Gastrocnemius medialis (tissue), 4 donors: ENCODE data around the gene PAEP. TPM values are rescaled to one million over a fixed set of nuclear protein-coding genes. Genes with fewer than 3 reads are reported as not detected.

Source experiments
- ATAC-seq, 2 donors: fragments of 150-250 bp; one replicate each; pipeline ENCODE4 v1.9.1; 2016
- DNase-seq, 2 donors: peaks; one replicate each; pipeline ENCODE4 v3.0.0-alpha.2; 2019
- H3K27ac ChIP-seq, 4 donors: fragments of 200-600 bp; sonication (generic); 1 replicate in 1 of 4; 2 replicates in 3 of 4; pipeline ENCODE4 v1.5.1; 2016 to 2018; ENCODE audit warnings: mild to moderate bottlenecking in 2 of 4, moderate library complexity in 1 of 4
- H3K27me3 ChIP-seq, 3 donors: fragments of 200-600 bp; sonication (generic) in 2 of 3; 1 replicate in 1 of 3; 2 replicates in 2 of 3; pipeline versions ENCODE4 v1.5.1 to v1.6.0; 2016 to 2019; ENCODE audit warnings: mild to moderate bottlenecking in 1 of 3, moderate library complexity in 1 of 3
- H3K36me3 ChIP-seq, 2 donors: fragments of 200-600 bp; sonication (generic) in 1 of 2; one replicate each; pipeline ENCODE4 v1.5.1; 2017 to 2018
- H3K4me1 ChIP-seq, 2 donors: fragments of 200-600 bp; sonication (generic) in 1 of 2; one replicate each; pipeline ENCODE4 v1.5.1; 2016 to 2017; ENCODE audit warnings: mild to moderate bottlenecking in 2 of 2
- H3K4me3 ChIP-seq, 4 donors: fragments of 200-600 bp; sonication (generic) in 3 of 4; 1 replicate in 1 of 4; 2 replicates in 3 of 4; pipeline ENCODE4 v1.5.1; 2016 to 2019; ENCODE audit warnings: mild to moderate bottlenecking in 2 of 4
- H3K9me3 ChIP-seq, 3 donors: fragments of 200-600 bp; sonication (generic) in 2 of 3; 1 replicate in 1 of 3; 2 replicates in 2 of 3; pipeline ENCODE4 v1.5.1; 2016 to 2019
- CTCF ChIP-seq, 5 experiments: fragments of 450-650 bp in 3 of 5; fragments of 200-600 bp in 2 of 5; sonication (generic) in 2 of 5; IDR thresholded peaks in 4 of 5; conservative IDR thresholded peaks in 1 of 5; 1 replicate in 4 of 5; 2 replicates in 1 of 5; pipeline ENCODE4 v1.5.1; 2016 to 2019; ENCODE audit warnings: antibody characterized with exemption in 5 of 5, mild to moderate bottlenecking in 3 of 5, moderate library complexity in 3 of 5
- POLR2A ChIP-seq, 2 donors: fragments of 450-650 bp; IDR thresholded peaks; one replicate each; pipeline ENCODE4 v1.6.1; 2017; ENCODE audit warnings: antibody characterized with exemption in 2 of 2, mild to moderate bottlenecking in 2 of 2, moderate library complexity in 2 of 2
- in situ Hi-C, 4 donors: fragments of 200-750 bp; cut with MboI; loops; one replicate each; pipeline versions ENCODE4 v1.15.0 to v1.8.0; 2017; ENCODE audit warnings: low sequenced_read_pairs in 4 of 4
- intact Hi-C: fragments of 100-400 bp; cut with DNase I; formaldehyde crosslinking; loops from one replicate; pipeline ENCODE4 v1.15.1; 2023; ENCODE audit warnings: low total_unique reads
- total RNA-seq, 4 donors: library from RNA; depleted of rRNA; stranded (reverse); fragments of >200 nt; gene quantifications; one replicate each; pipeline versions ENCODE4 v1.1.0 to v1.2.3, GENCODE V29; 2016

PAEP gene
- total RNA-seq, 4 donors from 2014 or later: not detected

DNA sequence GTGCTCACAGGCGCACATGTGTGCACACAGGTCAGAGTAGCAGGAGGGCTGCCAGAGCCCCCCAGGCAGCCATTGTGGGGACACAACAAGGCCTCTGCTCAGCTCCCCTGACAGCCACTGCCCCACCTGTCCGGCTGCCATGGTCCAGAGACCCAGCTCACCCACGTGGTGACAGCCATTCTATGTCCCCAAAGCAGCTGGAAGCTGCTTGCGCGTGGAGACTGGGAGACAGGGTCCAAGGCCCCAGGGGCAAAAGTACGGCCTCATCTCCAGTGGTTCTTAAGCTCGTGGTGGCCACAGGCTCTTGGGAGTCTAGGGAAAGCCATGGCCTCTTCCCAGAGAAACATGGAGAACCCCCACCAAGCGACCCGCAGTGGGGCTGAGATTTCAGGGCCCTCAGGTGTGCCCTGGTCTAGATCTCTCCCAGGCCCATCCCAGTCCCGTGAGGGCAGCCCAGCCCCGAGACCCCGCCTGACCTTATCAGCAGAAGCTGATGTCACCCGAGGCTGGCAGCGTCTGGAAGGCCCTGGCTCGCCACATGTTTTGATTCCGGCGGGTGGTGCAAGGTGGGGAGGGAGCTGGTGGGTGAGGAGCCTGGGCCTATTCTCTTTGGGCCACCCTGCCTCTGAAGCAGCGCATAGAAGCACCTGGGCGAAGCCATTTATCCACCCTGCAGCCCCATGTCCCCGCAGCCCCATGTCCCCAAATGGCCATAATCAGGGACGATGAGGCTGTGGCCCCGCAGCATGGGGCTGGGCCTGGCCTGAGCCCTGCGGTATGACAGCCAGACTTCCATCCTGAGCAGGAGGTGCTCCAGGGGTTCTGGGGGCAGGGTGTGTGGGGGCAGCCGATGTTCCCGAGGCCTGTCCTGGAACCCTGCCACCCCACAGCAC lies 46.1 kb downstream of the PAEP start:
- H3K9me3 ChIP-seq: no peaks in the 10 kb centered on the region
- DNase-seq (no peak), ATAC-seq (no peak)
- no peak overlapping the region for H3K27ac ChIP-seq
- intact Hi-C loops (no loop called here), in situ Hi-C loops (no loop called here)
- peaks cover 0 to 3% (median 0%) of the 10 kb centered on the region in 3 donors for H3K27me3 ChIP-seq
- TF ChIP-seq CTCF (IDR thresholded peaks at IDR 0.05 in 4 of 5, conservative IDR thresholded peaks at IDR 0.05 in 1 of 5): no peak
- TF ChIP-seq POLR2A (IDR thresholded peaks at IDR 0.05): no peak
- H3K4me1 ChIP-seq: no peaks in the 10 kb centered on the region
- no peaks in the 10 kb centered on the region for H3K36me3 ChIP-seq
- H3K4me3 ChIP-seq: no peak overlapping the region

GRCh38 chr9:135608294-135608998 lies 46.9 kb downstream of the PAEP start:
- no peak for DNase-seq
- no peaks in the 10 kb centered on the region for H3K27me3 ChIP-seq
- H3K27ac ChIP-seq: no peak overlapping the region
- no peaks in the 10 kb centered on the region for H3K36me3 ChIP-seq
- no peaks in the 10 kb centered on the region for H3K9me3 ChIP-seq
- H3K4me1 ChIP-seq: no peaks in the 10 kb centered on the region
- no peak for TF ChIP-seq CTCF (IDR thresholded peaks at IDR 0.05 in 4 of 5, conservative IDR thresholded peaks at IDR 0.05 in 1 of 5)
- no peak for TF ChIP-seq POLR2A (IDR thresholded peaks at IDR 0.05)
- intact Hi-C loops: no loop called here
- H3K4me3 ChIP-seq: no peak overlapping the region
- in situ Hi-C loops: no loop called here
- no peak for ATAC-seq

- in situ Hi-C loops: no loop called here
Observed at GRCh38 chr9:135608999-135609317, 47.4 kb downstream of the PAEP start.

GRCh38 chr9:135609366-135609955 lies 47.9 kb downstream of the PAEP start:
- Histone ChIP-seq H3K36me3 (no peaks in the 10 kb centered on the region), H3K27ac (no peak overlapping the region), H3K4me3 (no peak overlapping the region), H3K27me3 (no peaks in the 10 kb centered on the region), H3K9me3 (no peaks in the 10 kb centered on the region), H3K4me1 (no peaks in the 10 kb centered on the region)
- ATAC-seq: no peak
- TF ChIP-seq POLR2A (IDR thresholded peaks at IDR 0.05) (no peak), CTCF (IDR thresholded peaks at IDR 0.05 in 4 of 5, conservative IDR thresholded peaks at IDR 0.05 in 1 of 5) (no peak)
- in situ Hi-C loops (no loop called here), intact Hi-C loops (no loop called here)
- no peak for DNase-seq

More at GRCh38 chr9:135608999-135609317, 47.4 kb downstream of the PAEP start:
- Histone ChIP-seq H3K4me3 (no peak overlapping the region), H3K9me3 (no peaks in the 10 kb centered on the region), H3K4me1 (no peaks in the 10 kb centered on the region), H3K36me3 (no peaks in the 10 kb centered on the region), H3K27me3 (no peaks in the 10 kb centered on the region), H3K27ac (no peak overlapping the region)
- DNase-seq: no peak
- ATAC-seq: no peak
- no peak for TF ChIP-seq POLR2A (IDR thresholded peaks at IDR 0.05)
- no peak for TF ChIP-seq CTCF (IDR thresholded peaks at IDR 0.05 in 4 of 5, conservative IDR thresholded peaks at IDR 0.05 in 1 of 5)
- intact Hi-C loops: no loop called here
